ENCODE measurements around the gene ELOVL6. TPM values are rescaled to one million over a fixed set of nuclear protein-coding genes. Genes with fewer than 3 reads are reported as not detected.
A peak's percentile ranks its signal among the peaks of the same experiment; 100 is the strongest.

The ELOVL6 gene
- polyA plus RNA-seq, 6 donors from 2014 or later, result not detected

DNA sequence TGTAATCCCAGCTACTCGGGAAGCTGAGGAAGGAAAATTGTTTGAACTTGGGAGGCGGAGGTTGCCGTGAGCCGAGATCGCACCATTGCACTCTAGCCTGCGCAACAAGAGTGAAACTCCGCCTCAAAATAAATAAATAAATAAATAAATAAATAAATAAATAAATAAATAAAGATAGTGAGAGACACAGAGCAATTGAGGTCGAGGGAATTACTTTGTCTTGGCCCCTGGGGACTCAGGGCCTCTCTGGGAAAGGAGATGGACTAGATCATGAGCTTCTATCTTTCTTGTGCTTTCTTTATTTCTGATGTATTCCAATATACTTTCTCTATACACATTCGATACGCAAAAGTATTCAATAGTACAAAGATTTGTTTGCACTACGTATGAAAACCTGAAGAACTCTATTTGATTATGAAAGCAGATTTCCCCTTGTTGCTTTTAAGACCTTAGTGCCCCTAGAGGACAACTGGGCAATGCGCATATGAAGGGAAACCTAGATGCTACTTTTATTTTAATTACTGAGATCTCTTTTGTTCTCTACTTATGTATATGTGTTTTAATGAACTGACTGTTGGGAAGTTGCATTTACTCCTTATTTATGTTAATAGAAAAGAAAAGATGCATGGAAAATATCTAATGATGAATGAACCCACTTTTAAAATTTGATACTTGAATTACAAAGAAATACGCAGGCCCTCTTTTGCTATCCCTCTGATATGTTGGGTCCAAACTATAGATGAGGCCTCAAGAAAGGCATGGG lies 12.8 kb upstream of the ELOVL6 start:
- Mint-ChIP-seq H3K27ac (no peak overlapping the region), H3K4me3 (no peak overlapping the region), H3K27me3 (peaks cover 0 to 7% (median under 1%) of the 10 kb centered on the region in 3 donors), H3K36me3 (no peaks in the 10 kb centered on the region), H3K9me3 (no peaks in the 10 kb centered on the region), H3K4me1 (no peaks in the 10 kb centered on the region)
- DNase-seq (peak; percentile 20), ATAC-seq (ENCODE audit: low read depth in 2 of 2) (peak; percentile 46 to 55)

DNA sequence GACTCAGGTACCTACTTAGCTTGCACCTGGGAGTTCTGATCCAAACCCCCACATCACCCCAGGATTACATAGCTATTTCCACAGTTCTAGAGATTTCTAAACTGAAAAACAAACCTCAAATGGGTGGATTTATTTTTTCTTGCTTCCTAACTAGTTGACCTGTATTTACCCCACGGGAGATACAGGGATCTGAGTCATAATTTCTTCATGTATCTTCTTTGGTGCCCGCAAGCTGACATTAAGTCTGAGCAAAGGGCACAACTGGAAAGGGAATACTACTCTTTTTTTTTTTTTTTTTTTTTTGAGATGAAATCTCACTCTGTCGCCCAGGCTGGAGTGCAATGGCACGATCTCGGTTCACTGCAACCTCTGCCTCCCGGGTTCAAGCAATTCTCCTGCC lies 10.0 kb upstream of the ELOVL6 start:
- H3K4me1 Mint-ChIP-seq, result no peaks in the 10 kb centered on the region
- no peak for DNase-seq
- no peaks in the 10 kb centered on the region for H3K9me3 Mint-ChIP-seq
- no peaks in the 10 kb centered on the region for H3K27me3 Mint-ChIP-seq
- ATAC-seq (ENCODE audit: low read depth in 2 of 2), result no peak
- no peak overlapping the region for H3K4me3 Mint-ChIP-seq
- no peaks in the 10 kb centered on the region for H3K36me3 Mint-ChIP-seq
- H3K27ac Mint-ChIP-seq, result no peak overlapping the region

DNA sequence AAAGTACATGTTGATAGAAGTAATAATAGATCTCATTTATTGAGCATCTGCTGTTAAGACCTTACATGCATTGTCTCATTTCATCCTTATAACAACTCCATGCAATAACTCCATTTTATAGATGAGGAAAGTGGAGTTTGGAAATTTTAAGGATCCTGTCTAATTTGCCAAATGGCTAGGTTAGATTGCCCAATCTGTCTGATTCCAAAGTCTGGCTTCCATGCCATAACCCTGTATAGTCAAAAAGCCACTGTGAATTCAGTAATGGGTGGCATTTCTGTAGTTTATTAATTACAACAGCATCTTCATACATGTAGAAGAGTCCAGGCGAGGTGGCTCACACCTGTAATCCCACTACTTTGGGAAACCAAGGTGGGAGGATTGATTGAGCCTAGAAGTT lies 8.8 kb upstream of the ELOVL6 start:
- Mint-ChIP-seq H3K27ac (no peak overlapping the region), H3K9me3 (no peaks in the 10 kb centered on the region), H3K4me1 (no peaks in the 10 kb centered on the region), H3K4me3 (no peak overlapping the region), H3K36me3 (no peaks in the 10 kb centered on the region), H3K27me3 (no peaks in the 10 kb centered on the region)
- DNase-seq, result no peak
- no peak for ATAC-seq (ENCODE audit: low read depth in 2 of 2)

DNA sequence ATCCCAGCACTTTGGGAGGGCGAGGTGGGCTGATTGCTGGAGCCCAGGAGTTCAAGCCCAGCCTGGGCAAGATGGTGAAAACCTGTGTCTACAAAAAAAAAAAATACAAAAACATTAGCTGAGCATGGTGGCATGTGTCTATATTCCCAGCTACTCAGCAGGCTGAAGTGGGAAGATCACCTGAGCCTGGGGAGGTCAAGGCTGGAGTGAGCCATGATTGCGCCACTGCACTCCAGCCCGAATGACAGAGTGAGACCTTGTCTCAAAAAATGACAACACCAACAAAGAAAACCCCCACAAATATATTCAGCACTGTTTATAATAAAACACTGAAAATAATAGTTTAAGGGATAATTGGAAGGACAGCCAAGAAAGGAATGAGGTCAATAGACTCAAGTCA lies 3.6 kb upstream of the ELOVL6 start:
- ATAC-seq (ENCODE audit: low read depth in 2 of 2) (no peak), DNase-seq (no peak)
- Mint-ChIP-seq H3K27me3 (no peaks in the 10 kb centered on the region), H3K4me3 (peak overlapping the region in 1 of 8 donors; percentile 75), H3K27ac (peak overlapping the region in 1 of 6 donors; percentile 58), H3K36me3 (no peaks in the 10 kb centered on the region), H3K4me1 (peaks cover 19 to 22% (median 21%) of the 10 kb centered on the region in 3 donors), H3K9me3 (no peaks in the 10 kb centered on the region)

DNA sequence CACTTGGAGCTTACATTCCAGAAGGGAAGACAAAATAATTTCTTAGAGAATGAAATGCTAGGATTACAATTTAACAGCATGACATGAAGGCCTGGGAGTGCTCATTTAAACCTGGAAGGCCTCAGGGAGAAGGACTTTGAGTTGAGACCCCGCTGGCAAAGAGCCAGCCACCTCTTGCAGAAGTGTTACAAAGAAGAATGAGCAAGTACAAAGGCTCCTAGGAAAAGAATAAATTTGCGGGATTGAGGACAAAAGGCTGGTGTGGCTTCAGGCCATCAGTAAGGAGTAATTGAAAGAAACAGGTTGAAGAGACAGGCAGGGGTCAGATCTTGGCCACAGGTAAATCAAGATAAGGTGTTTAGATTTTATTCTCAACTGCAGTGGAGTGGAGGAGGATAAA lies 3.1 kb upstream of the ELOVL6 start:
- no peak overlapping the region for H3K4me3 Mint-ChIP-seq
- H3K4me1 Mint-ChIP-seq, result peaks cover 19 to 22% (median 21%) of the 10 kb centered on the region in 3 donors
- H3K27me3 Mint-ChIP-seq, result no peaks in the 10 kb centered on the region
- ATAC-seq (ENCODE audit: low read depth in 2 of 2) (no peak), DNase-seq (no peak)
- H3K27ac Mint-ChIP-seq, result peak overlapping the region in 2 of 6 donors; percentile 9 to 58
- H3K9me3 Mint-ChIP-seq, result no peaks in the 10 kb centered on the region
- no peaks in the 10 kb centered on the region for H3K36me3 Mint-ChIP-seq

DNA sequence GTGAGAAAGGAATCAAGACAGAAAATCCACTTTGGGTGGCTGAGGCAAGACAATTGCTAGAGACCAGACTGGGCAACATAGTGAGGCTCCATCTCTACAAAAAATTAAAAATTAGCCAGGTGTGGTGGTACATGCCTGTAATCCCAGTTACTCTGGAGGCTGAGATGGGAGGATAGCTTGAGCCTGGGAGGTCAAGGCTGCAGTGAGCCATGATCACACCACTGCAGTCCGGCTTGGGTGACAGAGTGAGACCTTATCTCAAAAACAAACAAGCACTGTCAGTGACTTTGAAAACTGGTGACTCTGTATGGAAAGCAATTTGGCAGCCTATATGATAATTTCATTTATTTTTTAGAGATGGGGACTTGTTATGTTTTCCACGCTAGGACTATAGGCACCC lies 2.3 kb upstream of the ELOVL6 start:
- Mint-ChIP-seq H3K36me3 (no peaks in the 10 kb centered on the region), H3K27ac (no peak overlapping the region), H3K4me3 (peak overlapping the region in 1 of 8 donors; percentile 51), H3K27me3 (no peaks in the 10 kb centered on the region), H3K4me1 (peaks cover 24 to 27% (median 25%) of the 10 kb centered on the region in 3 donors), H3K9me3 (no peaks in the 10 kb centered on the region)
- DNase-seq (no peak), ATAC-seq (ENCODE audit: low read depth in 2 of 2) (no peak)

DNA sequence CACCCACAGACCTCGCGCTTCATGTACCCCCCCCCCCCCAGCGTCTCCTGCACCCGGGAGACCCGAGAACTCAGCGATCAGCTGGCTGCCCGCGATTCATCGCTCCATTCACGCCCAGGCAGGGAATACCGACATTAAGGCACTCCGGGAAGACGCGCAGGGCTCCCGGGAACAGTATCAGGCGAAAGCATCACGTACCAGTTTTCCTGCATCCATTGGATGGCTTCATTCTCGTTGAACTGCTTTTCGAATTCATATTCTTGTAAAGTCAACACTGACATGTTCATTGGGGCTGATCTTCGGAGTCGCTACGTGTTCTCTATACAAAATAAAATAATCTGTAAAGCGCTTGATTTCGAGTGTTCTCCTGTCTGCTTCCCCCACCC lies 373 bp downstream of the ELOVL6 start:
- Mint-ChIP-seq H3K27me3 (no peaks in the 10 kb centered on the region), H3K9me3 (no peaks in the 10 kb centered on the region), H3K4me1 (peaks cover 32 to 38% (median 38%) of the 10 kb centered on the region in 3 donors), H3K36me3 (no peaks in the 10 kb centered on the region), H3K4me3 (peak overlapping the region; percentile 89 to 99 (median 96)), H3K27ac (peak overlapping the region; percentile 22 to 90 (median 74))
- ATAC-seq (ENCODE audit: low read depth in 2 of 2) (no peak), DNase-seq (peak; percentile 1)

DNA sequence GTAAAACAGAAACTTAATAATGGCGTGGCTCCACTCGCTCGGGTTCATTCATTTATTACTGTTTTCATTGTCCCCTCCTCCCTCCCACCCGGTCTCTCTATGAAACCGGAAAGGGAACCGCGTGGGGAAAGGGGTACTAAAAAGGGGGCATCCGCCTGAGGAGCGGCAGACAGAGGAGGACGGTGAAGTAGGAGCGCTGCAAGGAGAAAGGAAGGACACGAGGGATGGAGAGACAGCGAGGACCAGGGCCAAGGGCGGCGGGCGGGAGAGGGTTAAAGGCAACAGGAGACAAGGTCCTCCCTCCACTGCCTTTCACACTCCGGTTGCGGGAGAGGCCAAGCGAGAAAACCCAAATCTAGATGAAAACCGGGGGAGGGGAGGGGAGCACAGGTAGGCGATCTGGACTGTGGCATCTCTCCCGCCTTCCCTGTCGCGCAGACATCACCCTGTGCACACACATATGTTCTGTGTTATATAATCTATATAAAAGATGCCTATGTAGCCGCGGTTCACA lies 829 bp downstream of the ELOVL6 start:
- peak; percentile 7 to 22 for ATAC-seq (ENCODE audit: low read depth in 2 of 2)
- Mint-ChIP-seq H3K4me1 (peaks cover 32 to 38% (median 38%) of the 10 kb centered on the region in 3 donors), H3K27ac (peak overlapping the region; percentile 62 to 90 (median 79)), H3K27me3 (no peaks in the 10 kb centered on the region), H3K4me3 (peak overlapping the region; percentile 89 to 99 (median 96)), H3K9me3 (no peaks in the 10 kb centered on the region), H3K36me3 (no peaks in the 10 kb centered on the region)
- DNase-seq, result peak; percentile 20

DNA sequence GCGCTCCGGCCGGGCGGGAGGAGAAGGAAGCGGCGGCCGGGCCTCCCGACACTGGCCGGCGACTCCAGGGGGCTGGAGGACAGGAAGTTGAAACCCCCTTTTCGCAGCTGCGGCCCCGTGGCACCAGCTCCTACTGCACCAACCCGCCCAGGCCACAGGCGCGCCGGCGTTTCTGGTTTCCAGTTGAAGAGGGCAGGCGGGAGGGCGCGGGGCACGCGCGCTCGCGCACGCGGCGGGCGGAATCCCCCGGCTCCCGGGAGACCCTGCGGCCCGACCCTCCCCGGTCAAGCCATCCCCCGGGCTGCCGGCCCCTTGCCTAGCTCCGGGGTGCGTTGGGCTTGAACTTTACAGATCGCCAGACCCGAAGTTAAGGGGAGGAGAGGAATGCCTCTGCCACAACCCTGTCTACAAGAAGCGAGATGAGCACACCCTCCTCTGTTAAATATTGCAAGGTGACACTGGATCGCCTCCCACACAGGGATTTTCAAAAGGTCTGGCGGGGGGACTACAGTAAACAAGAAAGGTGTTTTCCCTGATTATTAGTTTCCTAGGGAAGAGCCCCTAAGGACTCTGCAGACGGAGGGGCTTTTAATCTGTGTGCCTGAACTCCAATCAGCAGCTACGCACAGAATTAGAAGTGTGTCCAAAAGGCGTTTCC lies 1.4 kb downstream of the ELOVL6 start:
- peaks cover 32 to 38% (median 38%) of the 10 kb centered on the region in 3 donors for H3K4me1 Mint-ChIP-seq
- peak overlapping the region; percentile 62 to 90 (median 76) for H3K27ac Mint-ChIP-seq
- peak; percentile 60 for ATAC-seq (ENCODE audit: low read depth in 2 of 2)
- H3K9me3 Mint-ChIP-seq, result no peaks in the 10 kb centered on the region
- no peaks in the 10 kb centered on the region for H3K27me3 Mint-ChIP-seq
- H3K36me3 Mint-ChIP-seq, result no peaks in the 10 kb centered on the region
- DNase-seq, result peak; percentile 58
- peak overlapping the region; percentile 89 to 99 (median 96) for H3K4me3 Mint-ChIP-seq

DNA sequence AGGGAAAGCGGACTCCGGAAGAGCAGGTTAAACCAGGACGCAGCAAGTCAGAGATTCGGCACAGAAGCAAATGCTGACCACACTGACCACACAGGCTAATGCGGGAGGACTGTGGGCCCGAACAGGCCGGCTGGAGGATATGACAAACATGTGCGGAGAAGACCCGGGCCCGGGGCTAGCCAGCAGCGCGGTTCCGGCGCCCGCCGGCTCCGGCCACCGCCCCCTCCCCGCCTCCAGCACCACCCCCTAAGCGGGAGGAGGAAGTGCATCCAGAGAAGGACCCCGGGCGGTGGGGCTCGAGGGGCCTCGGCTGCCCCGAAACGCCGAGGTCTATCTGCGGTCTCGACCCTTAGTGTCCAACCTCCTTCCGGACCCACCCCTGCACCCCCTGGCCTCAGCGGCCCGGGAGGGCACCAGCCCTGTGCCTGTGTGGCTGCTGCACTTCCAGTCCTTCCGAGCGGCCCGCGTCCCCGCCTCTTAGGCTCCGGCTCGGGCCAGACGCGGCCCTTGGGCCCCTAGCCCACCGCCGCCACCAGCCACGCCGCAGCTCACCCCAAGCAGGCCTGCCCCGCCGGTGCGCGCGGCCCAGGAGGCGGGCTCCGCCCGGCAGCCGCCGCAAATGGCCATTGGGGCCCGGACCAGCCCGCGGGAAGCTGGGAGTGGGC lies 2.1 kb downstream of the ELOVL6 start:
- DNase-seq (peak; percentile 39), ATAC-seq (ENCODE audit: low read depth in 2 of 2) (peak; percentile 23 to 27)
- Mint-ChIP-seq H3K4me3 (peak overlapping the region; percentile 89 to 99 (median 96)), H3K36me3 (no peaks in the 10 kb centered on the region), H3K27ac (peak overlapping the region; percentile 58 to 94 (median 91)), H3K27me3 (no peaks in the 10 kb centered on the region), H3K9me3 (no peaks in the 10 kb centered on the region), H3K4me1 (peaks cover 32 to 38% (median 38%) of the 10 kb centered on the region in 3 donors)

DNA sequence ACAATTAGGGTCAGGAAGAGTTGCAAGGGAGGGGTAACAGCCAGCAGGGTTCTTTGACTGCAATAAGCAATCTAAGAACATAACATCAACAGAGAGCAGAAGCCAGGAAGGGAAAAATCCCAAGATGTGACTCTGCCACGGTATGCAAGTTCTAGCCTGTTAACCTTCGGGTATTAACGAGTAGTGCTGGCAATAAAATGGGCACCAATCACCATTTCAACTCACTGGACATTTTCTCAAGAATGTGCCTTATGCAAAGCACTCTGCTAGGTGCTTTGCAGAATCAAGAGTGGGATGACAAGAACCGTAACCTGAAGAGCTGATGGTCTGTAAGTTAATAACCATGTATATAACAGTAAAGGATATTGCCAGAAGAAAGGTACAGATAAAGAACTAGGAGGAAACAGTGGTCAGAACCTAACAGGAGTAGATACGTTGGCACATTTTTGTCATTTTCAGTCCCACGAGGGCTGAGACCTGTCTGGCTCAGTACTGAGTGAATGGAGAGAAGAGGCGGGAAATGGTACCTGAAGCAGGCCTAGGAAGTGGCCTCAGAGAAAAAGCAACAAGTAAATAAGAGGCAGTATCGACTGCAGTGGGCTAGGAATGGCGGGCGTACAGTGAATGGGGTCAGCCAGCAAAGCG lies 2.7 kb downstream of the ELOVL6 start:
- Mint-ChIP-seq H3K4me1 (peaks cover 32 to 38% (median 38%) of the 10 kb centered on the region in 3 donors), H3K9me3 (no peaks in the 10 kb centered on the region), H3K27me3 (no peaks in the 10 kb centered on the region), H3K27ac (peak overlapping the region; percentile 58 to 94 (median 91)), H3K4me3 (peak overlapping the region; percentile 89 to 97 (median 96)), H3K36me3 (no peaks in the 10 kb centered on the region)
- ATAC-seq (ENCODE audit: low read depth in 2 of 2), result no peak
- DNase-seq, result no peak

DNA sequence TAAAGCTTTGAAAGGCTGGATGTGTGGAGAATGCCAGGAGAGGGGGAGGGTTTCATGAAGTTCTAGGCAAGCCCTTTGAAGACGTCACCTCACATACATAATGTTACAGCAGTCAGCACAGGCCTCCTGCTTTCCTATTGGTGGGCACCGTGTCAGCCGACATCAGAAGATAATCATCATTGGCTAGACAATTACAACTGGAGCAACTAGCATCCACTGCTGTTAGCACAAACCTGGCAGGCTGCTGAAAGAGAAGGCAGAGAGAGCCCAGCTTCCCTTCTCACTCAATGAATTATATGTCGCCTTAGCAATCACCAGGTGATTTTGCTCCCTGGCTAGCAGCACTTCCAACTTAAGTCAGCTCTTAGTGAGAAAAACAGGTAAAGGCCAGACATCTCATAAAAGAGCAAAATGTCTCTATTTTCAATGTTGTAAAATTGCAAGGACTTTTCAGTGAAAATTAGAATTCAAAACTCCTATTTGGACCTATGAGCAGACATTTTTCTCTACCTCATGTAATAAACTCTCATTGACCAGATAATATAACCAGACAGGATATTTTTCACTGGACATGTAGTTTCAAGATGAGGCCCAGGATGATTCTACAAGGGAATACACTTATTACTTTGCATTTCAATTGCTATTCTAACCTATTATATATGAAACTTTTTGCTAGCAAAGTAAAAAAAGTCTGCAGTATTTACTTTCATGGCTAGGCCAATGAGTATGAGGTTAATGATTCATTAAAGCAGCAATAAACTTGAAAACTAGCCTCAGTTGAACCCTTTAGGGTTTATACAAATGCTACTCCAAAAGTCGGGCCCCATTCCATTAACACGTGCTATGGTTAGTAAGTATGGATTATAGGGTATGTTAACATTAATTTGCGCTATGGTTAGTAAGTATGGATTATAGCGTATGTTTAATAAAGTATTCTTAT lies 4.3 kb downstream of the ELOVL6 start:
- Mint-ChIP-seq H3K27ac (peak overlapping the region in 5 of 6 donors; percentile 8 to 71 (median 49)), H3K9me3 (no peaks in the 10 kb centered on the region), H3K4me1 (peaks cover 31 to 36% (median 36%) of the 10 kb centered on the region in 3 donors), H3K4me3 (peak overlapping the region in 5 of 8 donors; percentile 1 to 82 (median 29)), H3K27me3 (no peaks in the 10 kb centered on the region), H3K36me3 (no peaks in the 10 kb centered on the region)
- ATAC-seq (ENCODE audit: low read depth in 2 of 2) (peak; percentile 75 to 81), DNase-seq (peak; percentile 64)
